SK-N-SH (cell line): Measurements from ENCODE around the gene GPR37L1. TPM values are rescaled to one million over a fixed set of nuclear protein-coding genes. Genes with fewer than 3 reads are reported as not detected.

Experiments used
- CTCF ChIA-PET: fragments of 300-600, 350-600 bp; formaldehyde crosslinking; extraction: SDS; loops from one replicate; lab custom pipeline; 2021; lab: Yijun Ruan, JAX
- POLR2A ChIA-PET: fragments of 350-600 bp; sonication (Branson Sonifier 250); formaldehyde crosslinking; extraction: SDS; loops from one replicate; lab custom pipeline; 2020; ENCODE audit warnings: antibody characterized with exemption, inconsistent platforms; lab: Yijun Ruan, JAX
- DNase-seq: peaks from one replicate; pipeline ENCODE4 v3.0.0; 2012
- H2AFZ ChIP-seq: fragments of 200-600 bp; sonication (generic); 2 replicates; pipeline ENCODE4 v1.8.1; 2016; ENCODE audit warnings: antibody characterized with exemption, mild to moderate bottlenecking, low read depth
- H3F3A ChIP-seq: fragments of 200-600 bp; sonication (generic); replicated peaks from 2 replicates; pipeline ENCODE3; 2016; ENCODE audit warnings: antibody characterized with exemption, mild to moderate bottlenecking; ENCODE audit not compliant: insufficient read depth
- H3K27ac ChIP-seq, 2 experiments: fragments of 200-500 bp in 1 of 2; fragments of 200-600 bp in 1 of 2; sonication (Bioruptor generic) in 1 of 2; sonication (generic), shearing (Covaris generic) in 1 of 2; 2 replicates each; pipeline versions ENCODE4 v1.5.1 to v1.6.1; 2014 to 2016; ENCODE audit warnings: low read depth in 2 of 2, inconsistent platforms in 1 of 2, low read length in 1 of 2, mild to moderate bottlenecking in 1 of 2, mixed read lengths in 1 of 2
- H3K27me3 ChIP-seq: fragments of 200-600 bp; sonication (generic), shearing (Covaris generic); 2 replicates; pipeline ENCODE4 v1.6.1; 2016; ENCODE audit warnings: mixed run types; ENCODE audit not compliant: insufficient read depth
- H3K36me3 ChIP-seq, 2 experiments: fragments of 200-500 bp in 1 of 2; fragments of 200-600 bp in 1 of 2; sonication (Bioruptor generic) in 1 of 2; sonication (generic) in 1 of 2; replicated peaks in 1 of 2; 2 replicates each; pipeline versions ENCODE3 to v1.5.1; 2014 to 2016; ENCODE audit warnings: low read length in 1 of 2, mild to moderate bottlenecking in 1 of 2; ENCODE audit not compliant: insufficient read depth in 2 of 2, control insufficient read depth in 1 of 2
- H3K4me1 ChIP-seq, 2 experiments: fragments of 200-500 bp in 1 of 2; fragments of 200-600 bp in 1 of 2; sonication (Bioruptor generic) in 1 of 2; sonication (generic), shearing (Covaris generic) in 1 of 2; 2 replicates each; pipeline versions ENCODE4 v1.5.1 to v1.6.1; 2014 to 2016; ENCODE audit warnings: low read depth in 1 of 2, low read length in 1 of 2, mixed run types in 1 of 2; ENCODE audit not compliant: insufficient read depth in 2 of 2, control insufficient read depth in 1 of 2
- H3K4me2 ChIP-seq: fragments of 200-600 bp; sonication (generic), shearing (Covaris generic); 2 replicates; pipeline ENCODE4 v1.6.1; 2017; ENCODE audit warnings: mixed run types
- H3K4me3 ChIP-seq, 2 experiments: fragments of 200-500 bp in 1 of 2; fragments of 200-600 bp in 1 of 2; sonication (Bioruptor generic) in 1 of 2; sonication (generic), shearing (Covaris generic) in 1 of 2; 2 replicates each; pipeline versions ENCODE4 v1.5.1 to v1.8.1; 2014 to 2016; ENCODE audit warnings: low read depth in 2 of 2, inconsistent platforms in 1 of 2, low read length in 1 of 2, mild to moderate bottlenecking in 1 of 2, mixed read lengths in 1 of 2, moderate library complexity in 1 of 2
- H3K79me2 ChIP-seq: fragments of 200-600 bp; sonication (generic); 2 replicates; pipeline ENCODE4 v1.8.1; 2017; ENCODE audit warnings: mild to moderate bottlenecking; ENCODE audit not compliant: insufficient read depth
- H3K9ac ChIP-seq: fragments of 200-600 bp; sonication (generic); 2 replicates; pipeline ENCODE4 v1.6.1; 2017; ENCODE audit warnings: mixed run types
- H3K9me2 ChIP-seq: fragments of 200-600 bp; sonication (generic); 2 replicates; pipeline ENCODE4 v1.6.1; 2017; ENCODE audit warnings: mixed run types
- H3K9me3 ChIP-seq: fragments of 200-600 bp; sonication (generic); 2 replicates; pipeline ENCODE4 v1.6.1; 2017; ENCODE audit warnings: mixed run types, mild to moderate bottlenecking, moderate library complexity
- H4K20me1 ChIP-seq: fragments of 200-600 bp; sonication (generic); 2 replicates; pipeline ENCODE4 v1.6.1; 2017; ENCODE audit warnings: mild to moderate bottlenecking, mixed run types; ENCODE audit not compliant: insufficient read depth
- EP300 ChIP-seq, 2 experiments: IDR thresholded peaks; 2 replicates each; pipeline versions ENCODE4 v1.4.0 to v1.6.1; 2012; ENCODE audit warnings: borderline replicate concordance in 1 of 2, low read depth in 1 of 2, low read length in 1 of 2
- EZH2phosphoT487 ChIP-seq: fragments of 200-600 bp; sonication (generic); IDR thresholded peaks from 2 replicates; pipeline ENCODE4 v1.6.1; 2017; ENCODE audit warnings: low read depth, mixed run types, mild to moderate bottlenecking, antibody characterized with exemption, moderate library complexity, borderline replicate concordance
- MEF2A ChIP-seq: IDR thresholded peaks from 2 replicates; pipeline ENCODE4 v1.4.0; 2012; ENCODE audit warnings: low read depth, borderline replicate concordance
- NRF1 ChIP-seq: IDR thresholded peaks from 2 replicates; pipeline ENCODE4 v1.6.1; 2012; ENCODE audit warnings: low read depth, mild to moderate bottlenecking, low read length
- RAD21 ChIP-seq: IDR thresholded peaks from 2 replicates; pipeline ENCODE4 v1.6.1; 2012; ENCODE audit warnings: mild to moderate bottlenecking, low read length
- TAF1 ChIP-seq: IDR thresholded peaks from 2 replicates; pipeline ENCODE4 v1.6.1; 2012; ENCODE audit warnings: low read depth, mild to moderate bottlenecking, low read length, moderate library complexity, borderline replicate concordance
- WGBS: methylation state at CpG from one replicate; pipeline ENCODE4 v1.1.6; 2017; ENCODE audit warnings: low lambda C conversion rate; 5-methylcytosine and 5-hydroxymethylcytosine counted together
- polyA plus RNA-seq, 3 experiments: library from polyadenylated mRNA; depleted of rRNA; stranded (reverse); fragments of >200 nt; gene quantifications; 2 replicates each; pipeline ENCODE4 v1.2.3, GENCODE V29; 2012
- TF ChIP-seq, protein P1 (sequence below): fragments of 150-350 bp; IDR thresholded peaks from 2 replicates; pipeline ENCODE4 v1.6.1; 2017; ENCODE audit warnings: antibody characterized with exemption, low read length, low read depth, borderline replicate concordance

The GPR37L1 gene
- polyA plus RNA-seq, 1 of the 3 experiments (the other 2 are of a cell fraction): not detected

DNA sequence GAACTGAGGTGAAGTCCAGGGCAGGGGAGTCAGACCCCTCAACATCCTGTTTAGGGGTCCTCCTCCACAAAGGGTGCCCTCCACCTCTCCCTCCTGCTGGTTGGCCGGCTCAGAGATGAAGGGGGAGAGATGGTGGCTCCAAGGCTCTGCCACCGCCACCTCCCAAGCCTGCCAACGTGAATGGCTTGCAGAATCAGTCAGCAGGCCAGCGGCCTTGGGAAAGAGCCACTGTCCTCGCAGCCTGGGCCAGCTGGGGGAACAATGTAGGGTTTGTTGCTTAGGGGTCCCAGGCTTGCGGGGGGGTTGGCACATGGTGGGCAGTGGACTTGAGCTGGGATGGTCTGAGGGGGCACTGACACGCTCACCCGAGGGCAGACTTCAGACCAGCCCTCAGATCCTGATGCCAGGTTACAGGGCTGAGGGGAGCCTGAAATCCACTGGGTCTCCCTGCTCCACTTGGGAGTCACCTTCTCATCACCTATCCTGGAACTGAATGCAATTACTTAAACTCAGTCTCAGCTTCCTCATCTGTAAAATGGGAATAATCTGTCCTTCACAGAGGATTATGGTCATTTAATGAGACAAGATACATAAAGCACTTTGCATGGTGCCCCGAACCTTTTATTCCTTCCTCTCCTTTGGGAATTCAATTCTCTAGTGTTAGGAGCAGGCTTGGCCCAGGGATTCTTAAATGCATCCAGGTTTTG lies 8.3 kb downstream of the GPR37L1 start:
- no peaks in the 10 kb centered on the region for H3K9me3 ChIP-seq
- peaks cover 16% of the 10 kb centered on the region for H4K20me1 ChIP-seq
- peaks cover 7 to 30% of the 10 kb centered on the region in 2 experiments for H3K36me3 ChIP-seq
- H3K79me2 ChIP-seq: no peaks in the 10 kb centered on the region
- H3K27me3 ChIP-seq: no peaks in the 10 kb centered on the region
- ChIA-PET POLR2A (interaction anchor here (0.6 kb wide), 1 partner anchor 8 kb away, joined by 3 read pairs; the partner anchor contains the start of gene GPR37L1), CTCF (interaction anchor here (3.4 to 11.2 kb wide), 3 partner anchors 10 to 131 kb away, joined by 19 to 161 read pairs (median 80); partner anchors contain the start of genes ELF3 and GPR37L1)
- no peak overlapping the region for H3K4me3 ChIP-seq
- H3F3A ChIP-seq: peaks cover 5% of the 10 kb centered on the region
- 94% methylated on average over 4 of the region's 9 CpGs for WGBS
- H3K4me2 ChIP-seq: no peak overlapping the region
- H3K9ac ChIP-seq: no peak overlapping the region
- no peak overlapping the region for H2AFZ ChIP-seq
- H3K9me2 ChIP-seq: no peaks in the 10 kb centered on the region
- no peak for DNase-seq
- H3K4me1 ChIP-seq: peaks cover 0 to 8% of the 10 kb centered on the region in 2 experiments; a peak in 1 of 4 replicates
- H3K27ac ChIP-seq: no peak overlapping the region; a peak in 1 of 4 replicates
- TF ChIP-seq MEF2A: no peak

DNA sequence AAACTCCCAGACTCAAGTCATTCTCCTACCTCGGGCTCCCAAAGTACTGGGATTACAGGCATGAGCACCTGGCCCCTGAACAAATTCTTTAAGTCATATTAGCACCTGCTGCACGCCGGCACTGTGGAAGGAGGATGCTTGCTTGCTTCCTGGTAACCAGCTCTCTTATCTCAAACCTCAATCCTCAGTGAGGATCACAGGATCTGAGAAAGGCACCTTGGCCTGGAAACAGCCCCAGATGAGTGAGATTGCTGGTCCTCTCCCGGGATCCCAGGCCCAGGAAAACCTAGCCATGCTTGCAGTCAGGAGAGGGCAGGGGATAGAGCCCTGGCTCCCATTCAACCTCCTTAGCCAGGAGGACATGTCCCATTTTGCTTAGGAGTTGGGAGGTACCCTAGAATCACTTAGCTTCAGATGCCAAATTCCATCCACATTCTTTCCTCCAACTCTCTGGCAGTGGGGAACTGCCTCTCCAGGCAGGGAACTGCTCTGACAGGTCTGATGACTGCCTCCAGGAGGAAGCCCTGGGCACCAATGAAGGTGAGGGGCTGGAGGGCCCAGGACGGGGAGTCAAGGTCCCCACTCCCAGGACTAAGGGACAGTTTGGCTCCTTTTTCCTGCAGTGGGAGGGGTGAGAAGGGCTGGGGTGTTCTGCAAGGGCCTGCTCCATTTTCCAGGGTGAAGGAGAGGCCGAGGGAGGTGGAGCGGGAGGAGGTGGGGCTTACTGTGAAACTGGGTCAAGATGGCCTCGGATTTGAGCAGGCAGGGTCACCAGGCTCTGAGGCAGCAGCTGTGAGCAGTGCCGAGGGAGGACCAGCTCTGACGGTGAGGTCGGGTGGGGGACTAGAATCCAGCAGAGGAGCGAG lies 9.5 kb downstream of the GPR37L1 start:
- Histone ChIP-seq H4K20me1 (peaks cover 20% of the 10 kb centered on the region), H3F3A (peaks cover 5% of the 10 kb centered on the region), H3K36me3 (peaks cover 10 to 30% of the 10 kb centered on the region in 2 experiments), H3K27me3 (no peaks in the 10 kb centered on the region), H3K9me3 (no peaks in the 10 kb centered on the region), H3K9me2 (no peaks in the 10 kb centered on the region), H3K4me2 (no peak overlapping the region), H3K79me2 (no peaks in the 10 kb centered on the region), H2AFZ (no peak overlapping the region), H3K4me1 (peaks cover 0 to 8% of the 10 kb centered on the region in 2 experiments; a peak in 1 of 4 replicates), H3K27ac (no peak overlapping the region), H3K4me3 (no peak overlapping the region), H3K9ac (no peak overlapping the region)
- peak; percentile 19 for DNase-seq
- CTCF ChIA-PET: interaction anchor here (1.3 to 11.2 kb wide), 5 partner anchors 11 to 242 kb away, joined by 3 to 161 read pairs (median 19); partner anchors contain the start of genes ELF3 and GPR37L1
- WGBS: 94% methylated on average over 12 of the region's 12 CpGs
- TF ChIP-seq EZH2phosphoT487: no peak
- TF ChIP-seq, protein P1, sequence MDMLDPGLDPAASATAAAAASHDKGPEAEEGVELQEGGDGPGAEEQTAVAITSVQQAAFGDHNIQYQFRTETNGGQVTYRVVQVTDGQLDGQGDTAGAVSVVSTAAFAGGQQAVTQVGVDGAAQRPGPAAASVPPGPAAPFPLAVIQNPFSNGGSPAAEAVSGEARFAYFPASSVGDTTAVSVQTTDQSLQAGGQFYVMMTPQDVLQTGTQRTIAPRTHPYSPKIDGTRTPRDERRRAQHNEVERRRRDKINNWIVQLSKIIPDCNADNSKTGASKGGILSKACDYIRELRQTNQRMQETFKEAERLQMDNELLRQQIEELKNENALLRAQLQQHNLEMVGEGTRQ: no peak
- no peak for TF ChIP-seq NRF1
- POLR2A ChIA-PET: no interaction called here

DNA sequence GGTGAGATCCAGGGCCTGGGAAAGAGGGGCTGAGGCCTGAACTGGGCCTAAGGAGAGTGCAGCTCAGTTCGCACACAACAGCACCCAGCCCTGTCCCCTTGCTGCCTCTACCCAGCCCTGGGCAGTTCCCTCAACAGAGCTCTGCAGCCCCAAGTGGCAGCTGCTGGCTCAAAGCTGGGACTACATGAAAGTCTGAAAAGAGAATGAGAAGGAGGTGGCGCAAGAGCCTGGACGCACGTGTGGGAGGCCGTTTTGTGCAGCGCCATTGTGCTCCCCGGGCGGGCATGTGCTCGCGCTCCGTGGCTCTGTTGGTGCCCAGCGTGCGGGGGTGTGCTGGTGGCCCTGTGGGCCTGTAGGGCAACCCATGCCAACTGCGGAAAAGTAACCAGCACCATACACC lies 10.3 kb downstream of the GPR37L1 start:
- Histone ChIP-seq H3K4me1 (peaks cover 0 to 8% of the 10 kb centered on the region in 2 experiments; a peak in 1 of 4 replicates), H3K9me2 (no peaks in the 10 kb centered on the region), H3F3A (peaks cover 7% of the 10 kb centered on the region), H4K20me1 (peaks cover 25% of the 10 kb centered on the region), H3K36me3 (peaks cover 10 to 36% of the 10 kb centered on the region in 2 experiments), H3K27me3 (no peaks in the 10 kb centered on the region), H3K79me2 (no peaks in the 10 kb centered on the region), H2AFZ (no peak overlapping the region), H3K9ac (no peak overlapping the region), H3K27ac (no peak overlapping the region), H3K4me2 (no peak overlapping the region), H3K4me3 (no peak overlapping the region), H3K9me3 (no peaks in the 10 kb centered on the region)
- WGBS: 91% methylated on average over 13 of the region's 14 CpGs
- DNase-seq: no peak
- CTCF ChIA-PET: interaction anchor here (1.3 to 11.2 kb wide), 5 partner anchors 12 to 242 kb away, joined by 3 to 161 read pairs (median 44); partner anchors contain the start of genes ELF3 and GPR37L1
- POLR2A ChIA-PET: no interaction called here
- TF ChIP-seq EP300 (IDR thresholded peaks at IDR 0.05; ENCODE audit: borderline replicate concordance in 1 of 2, low read depth in 1 of 2, low read length in 1 of 2) (no peak), RAD21 (no peak), TAF1 (no peak)
